BJ (cell line): ENCODE data around the gene DCAF4L1. TPM values are rescaled to one million over a fixed set of nuclear protein-coding genes. Genes with fewer than 3 reads are reported as not detected.

ENCODE experiments used
- CTCF ChIA-PET: fragments of 350-600 bp; formaldehyde crosslinking; extraction: SDS; loops from one replicate; lab custom pipeline; 2021; ENCODE audit warnings: antibody characterized with exemption, inconsistent platforms; lab: Yijun Ruan, JAX
- POLR2A ChIA-PET: fragments of 300-600 bp; sonication (Branson Sonifier 250); formaldehyde crosslinking; extraction: SDS; loops from one replicate; lab custom pipeline; 2021; ENCODE audit warnings: antibody characterized with exemption; lab: Charles Lee
- DNase-seq: peaks from one replicate; pipeline ENCODE4 v3.0.0-alpha.2; 2011; ENCODE audit warnings: low read depth
- H3K27me3 ChIP-seq: 2 replicates; pipeline ENCODE4 v1.6.0; 2011; ENCODE audit warnings: low read length; ENCODE audit not compliant: control insufficient read depth, insufficient read depth
- H3K36me3 ChIP-seq: 2 replicates; pipeline ENCODE4 v1.5.1; 2011; ENCODE audit warnings: low read length; ENCODE audit not compliant: control insufficient read depth, insufficient read depth
- H3K4me3 ChIP-seq: 2 replicates; pipeline ENCODE4 v1.5.1; 2011; ENCODE audit warnings: low read depth, mild to moderate bottlenecking, control low read depth, low read length
- polyA plus RNA-seq: library from polyadenylated mRNA; depleted of rRNA; stranded (reverse); fragments of >200 nt; gene quantifications from 2 replicates; pipeline ENCODE4 v1.2.3, GENCODE V29; 2011
- TF ChIP-seq, protein P1 (sequence below): IDR thresholded peaks from 2 replicates; pipeline ENCODE4 v1.5.1; 2011; ENCODE audit warnings: low read depth, mild to moderate bottlenecking, control low read depth, inconsistent platforms, low read length, moderate library complexity; ENCODE audit not compliant: insufficient read depth

Gene DCAF4L1
- polyA plus RNA-seq, 1 experiment, result 0.04 TPM

DNA sequence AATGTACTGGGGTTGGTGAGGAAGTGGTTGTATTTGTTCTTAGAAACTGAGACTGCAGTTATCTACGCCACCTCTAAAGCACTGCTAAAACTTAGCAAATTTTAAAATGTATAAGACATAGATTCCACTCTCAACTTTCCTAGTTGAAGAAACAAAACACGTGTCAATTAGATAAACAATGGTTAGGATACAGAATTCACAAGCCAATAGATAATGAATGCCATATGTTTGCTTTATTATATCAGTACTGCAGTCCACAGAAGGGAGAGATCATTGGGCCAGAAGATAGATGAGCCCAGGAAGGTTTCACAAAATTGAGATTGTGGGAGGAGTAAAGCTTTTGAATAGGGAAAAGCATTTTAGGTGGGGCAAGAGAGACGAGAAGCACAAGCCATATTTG lies 32.0 kb upstream of the DCAF4L1 start:
- TF ChIP-seq, protein P1, sequence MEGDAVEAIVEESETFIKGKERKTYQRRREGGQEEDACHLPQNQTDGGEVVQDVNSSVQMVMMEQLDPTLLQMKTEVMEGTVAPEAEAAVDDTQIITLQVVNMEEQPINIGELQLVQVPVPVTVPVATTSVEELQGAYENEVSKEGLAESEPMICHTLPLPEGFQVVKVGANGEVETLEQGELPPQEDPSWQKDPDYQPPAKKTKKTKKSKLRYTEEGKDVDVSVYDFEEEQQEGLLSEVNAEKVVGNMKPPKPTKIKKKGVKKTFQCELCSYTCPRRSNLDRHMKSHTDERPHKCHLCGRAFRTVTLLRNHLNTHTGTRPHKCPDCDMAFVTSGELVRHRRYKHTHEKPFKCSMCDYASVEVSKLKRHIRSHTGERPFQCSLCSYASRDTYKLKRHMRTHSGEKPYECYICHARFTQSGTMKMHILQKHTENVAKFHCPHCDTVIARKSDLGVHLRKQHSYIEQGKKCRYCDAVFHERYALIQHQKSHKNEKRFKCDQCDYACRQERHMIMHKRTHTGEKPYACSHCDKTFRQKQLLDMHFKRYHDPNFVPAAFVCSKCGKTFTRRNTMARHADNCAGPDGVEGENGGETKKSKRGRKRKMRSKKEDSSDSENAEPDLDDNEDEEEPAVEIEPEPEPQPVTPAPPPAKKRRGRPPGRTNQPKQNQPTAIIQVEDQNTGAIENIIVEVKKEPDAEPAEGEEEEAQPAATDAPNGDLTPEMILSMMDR, result no peak
- Histone ChIP-seq H3K27me3 (no peaks in the 10 kb centered on the region), H3K36me3 (no peaks in the 10 kb centered on the region; the same call in 1 of the 2 replicates), H3K4me3 (no peak overlapping the region)
- ChIA-PET CTCF (interaction anchor here (0.9 kb wide), 1 partner anchor 9 kb away, joined by 3 read pairs; no protein-coding TSS in a partner anchor), POLR2A (no interaction called here)
- no peak for DNase-seq

DNA sequence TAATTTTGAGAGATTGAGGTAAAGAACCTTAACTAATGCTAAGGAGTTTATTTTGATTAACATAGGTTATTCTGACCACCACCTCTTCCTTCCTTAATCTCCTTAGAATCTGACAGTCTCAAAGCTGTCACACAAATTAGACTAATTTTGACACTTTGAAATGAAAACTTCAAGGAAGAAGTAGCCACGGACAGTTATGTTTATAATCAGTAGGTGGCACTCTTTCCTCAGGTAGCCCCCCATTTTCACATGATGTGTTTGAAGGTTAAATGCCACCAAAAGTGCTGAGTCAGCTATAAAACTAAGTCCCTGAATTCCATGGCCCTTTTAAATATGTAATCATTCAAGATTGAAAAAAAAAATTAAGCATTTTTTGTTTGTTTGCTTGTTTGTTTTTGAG lies 23.9 kb upstream of the DCAF4L1 start:
- no peak for DNase-seq
- POLR2A ChIA-PET, result no interaction called here
- CTCF ChIA-PET, result interaction anchor here (0.7 to 1.5 kb wide), 3 partner anchors 13 to 325 kb away, joined by 3 to 6 read pairs (median 3); no protein-coding TSS in a partner anchor
- Histone ChIP-seq H3K27me3 (no peaks in the 10 kb centered on the region), H3K36me3 (no peaks in the 10 kb centered on the region; the same call in 1 of the 2 replicates), H3K4me3 (no peak overlapping the region)
- TF ChIP-seq, protein P1, result peak; percentile 20; the same call in 1 of the 2 replicates

DNA sequence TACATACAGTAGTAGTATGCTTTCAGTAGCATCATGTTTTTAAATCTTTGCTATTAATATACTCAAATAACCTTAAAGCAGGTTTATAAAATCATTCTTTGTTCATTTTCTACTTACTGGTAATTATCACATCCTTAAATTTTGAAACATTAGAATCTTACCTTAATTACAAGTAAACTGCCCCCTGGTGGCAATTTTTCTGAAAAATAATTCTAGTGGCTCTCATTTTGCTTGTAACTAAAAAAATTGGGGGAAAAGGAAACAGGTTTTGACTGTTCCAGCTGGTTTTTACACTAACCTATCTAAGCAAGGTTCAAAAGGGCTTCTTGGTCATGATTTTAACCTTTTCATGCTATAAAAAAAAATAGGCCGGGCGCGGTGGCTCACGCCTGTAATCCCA lies 18.5 kb upstream of the DCAF4L1 start:
- ChIA-PET CTCF (interaction anchor here (0.6 to 1.5 kb wide), 2 partner anchors 13 to 80 kb away, joined by 4 to 6 read pairs; no protein-coding TSS in a partner anchor), POLR2A (no interaction called here)
- Histone ChIP-seq H3K27me3 (no peaks in the 10 kb centered on the region), H3K4me3 (no peak overlapping the region), H3K36me3 (no peaks in the 10 kb centered on the region)
- TF ChIP-seq, protein P1, result peak; percentile 45
- no peak for DNase-seq

DNA sequence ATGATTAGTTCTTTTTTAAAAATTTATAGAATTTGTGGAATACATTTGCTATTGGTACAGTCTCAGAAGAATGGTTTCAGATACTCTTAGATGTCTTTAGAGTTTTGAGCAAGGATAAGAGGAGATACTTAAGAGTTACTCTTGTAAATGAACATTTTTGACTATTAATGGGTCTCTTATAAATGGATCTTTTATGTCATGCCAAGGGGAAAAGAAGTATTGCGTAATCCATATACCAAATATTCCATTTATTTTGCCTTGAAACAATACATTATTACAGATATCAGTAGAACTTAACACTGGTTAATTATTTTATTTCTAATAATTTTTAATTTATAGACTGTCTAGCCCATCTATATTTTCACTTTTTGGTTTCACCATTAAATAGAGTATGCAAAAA lies 17.2 kb upstream of the DCAF4L1 start:
- Histone ChIP-seq H3K27me3 (no peaks in the 10 kb centered on the region), H3K4me3 (no peak overlapping the region), H3K36me3 (no peaks in the 10 kb centered on the region)
- TF ChIP-seq, protein P1, result no peak
- ChIA-PET POLR2A (no interaction called here), CTCF (interaction anchor here (1.0 to 1.5 kb wide), 2 partner anchors 9 to 11 kb away, joined by 3 to 6 read pairs; no protein-coding TSS in a partner anchor)
- DNase-seq, result no peak

DNA sequence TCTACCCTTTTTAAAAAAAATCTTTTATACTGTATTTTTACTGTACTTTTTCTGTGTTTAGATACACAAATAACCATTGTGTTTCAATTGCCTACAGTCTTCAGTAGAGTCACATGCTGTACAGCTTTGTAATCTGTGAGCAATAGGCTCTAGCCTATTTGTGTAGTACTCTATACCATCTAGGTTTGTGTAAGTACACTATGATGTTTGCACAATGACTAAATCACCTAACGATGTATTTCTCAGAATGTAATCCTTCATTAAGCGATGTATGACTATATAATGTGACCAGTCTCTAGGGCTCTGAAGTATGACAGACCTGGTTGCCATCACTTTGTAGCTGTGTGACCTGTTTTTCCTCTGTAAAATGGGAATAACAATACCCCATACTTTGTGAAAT lies 14.2 kb upstream of the DCAF4L1 start:
- CTCF ChIA-PET, result interaction anchor here (1.4 kb wide), 1 partner anchor 9 kb away, joined by 4 read pairs; no protein-coding TSS in a partner anchor
- POLR2A ChIA-PET, result no interaction called here

More for the DNA sequence above, 14.2 kb upstream of the DCAF4L1 start:
- Histone ChIP-seq H3K27me3 (no peaks in the 10 kb centered on the region), H3K36me3 (no peaks in the 10 kb centered on the region), H3K4me3 (no peak overlapping the region)
- TF ChIP-seq, protein P1, result no peak
- no peak for DNase-seq
